CD4-positive, CD25-positive, alpha-beta regulatory T cell (primary cell): ENCODE results near the gene DGKQ. TPM values are rescaled to one million over a fixed set of nuclear protein-coding genes. Genes with fewer than 3 reads are reported as not detected.

Source experiments
- ATAC-seq, 2 donors: fragments of 150-1000 bp; cut with Tn5 transposase; one replicate each; pipeline ENCODE4 v1.10.0; 2021; ENCODE audit warnings: low read depth in 2 of 2, moderate number of reproducible peaks in 2 of 2, moderate library complexity in 1 of 2
- DNase-seq, 3 donors: peaks; one replicate each; pipeline versions ENCODE4 v3.0.0 to v3.0.0-alpha.2; 2012 to 2022; ENCODE audit warnings: mixed read lengths in 1 of 3
- H3K27ac ChIP-seq: one replicate; pipeline ENCODE4 v1.7.0; 2013; ENCODE audit warnings: mild to moderate bottlenecking, low read length; ENCODE audit not compliant: insufficient read depth, poor library complexity, severe bottlenecking
- H3K27me3 ChIP-seq: one replicate; pipeline ENCODE4 v1.7.0; 2013; ENCODE audit warnings: low read length; ENCODE audit not compliant: control insufficient read depth, insufficient read depth
- H3K36me3 ChIP-seq: one replicate; pipeline ENCODE4 v1.7.0; 2013; ENCODE audit warnings: mild to moderate bottlenecking, low read length, moderate library complexity; ENCODE audit not compliant: control insufficient read depth, insufficient read depth
- H3K4me1 ChIP-seq: 2 replicates; pipeline ENCODE4 v1.7.0; 2013; ENCODE audit warnings: mild to moderate bottlenecking, low read length; ENCODE audit not compliant: insufficient read depth, control insufficient read depth, poor library complexity, severe bottlenecking
- H3K4me3 ChIP-seq: one replicate; pipeline ENCODE4 v1.7.0; 2013; ENCODE audit warnings: low read depth, mild to moderate bottlenecking, low read length, moderate library complexity
- H3K9me3 ChIP-seq, 2 experiments: 1 replicate in 1 of 2; 2 replicates in 1 of 2; pipeline ENCODE4 v1.7.0; 2013; ENCODE audit warnings: low read length in 2 of 2, mild to moderate bottlenecking in 1 of 2, moderate library complexity in 1 of 2; ENCODE audit not compliant: control insufficient read depth in 2 of 2
- H3K27ac Mint-ChIP-seq, 3 donors: one replicate each; pipeline ENCODE4 v1.8.0; 2020 to 2022; ENCODE audit warnings: mild to moderate bottlenecking in 3 of 3, mixed read lengths in 3 of 3, moderate library complexity in 2 of 3
- H3K27me3 Mint-ChIP-seq: one replicate; pipeline ENCODE4 v1.8.0; 2022; ENCODE audit warnings: mild to moderate bottlenecking, mixed read lengths
- H3K36me3 Mint-ChIP-seq: one replicate; pipeline ENCODE4 v1.8.0; 2020; ENCODE audit warnings: mixed read lengths
- H3K4me1 Mint-ChIP-seq, 4 donors: one replicate each; pipeline ENCODE4 v1.8.0; 2020 to 2022; ENCODE audit warnings: mixed read lengths in 4 of 4, mild to moderate bottlenecking in 1 of 4
- H3K4me3 Mint-ChIP-seq, 4 donors: one replicate each; pipeline ENCODE4 v1.8.0; 2020 to 2022; ENCODE audit warnings: mild to moderate bottlenecking in 4 of 4, mixed read lengths in 4 of 4, moderate library complexity in 3 of 4
- H3K9me3 Mint-ChIP-seq, 7 donors: one replicate each; pipeline ENCODE4 v1.8.0; 2020 to 2022; ENCODE audit warnings: mixed read lengths in 7 of 7, mild to moderate bottlenecking in 3 of 7, moderate library complexity in 2 of 7
- polyA plus RNA-seq, 4 donors: library from polyadenylated mRNA; unstranded; fragments of 300-500 nt; fragmentation: Illumina TruSeq; gene quantifications; one replicate each; pipeline ENCODE4 v1.2.3, GENCODE V29; 2021
- total RNA-seq: library from RNA; stranded (reverse); gene quantifications from one replicate; pipeline ENCODE4 v1.2.3, GENCODE V29; 2022

The DGKQ gene
- total and polyA plus RNA-seq, 5 donors from 2014 or later: 2.4 to 22.5 (median 3.6) TPM

- no peak for ATAC-seq
- no peak overlapping the region for H3K27ac ChIP-seq
- H3K4me3 ChIP-seq: no peak overlapping the region
- peaks cover 0 to 3% (median 0%) of the 10 kb centered on the region in 7 donors for H3K9me3 Mint-ChIP-seq
- H3K36me3 Mint-ChIP-seq: peaks cover 9% of the 10 kb centered on the region
- H3K27me3 Mint-ChIP-seq: no peaks in the 10 kb centered on the region
- H3K4me1 Mint-ChIP-seq: peaks cover 6 to 17% (median 7%) of the 10 kb centered on the region in 4 donors
- no peaks in the 10 kb centered on the region for H3K9me3 ChIP-seq
- H3K36me3 ChIP-seq: peaks cover 41% of the 10 kb centered on the region
- no peak overlapping the region for H3K4me3 Mint-ChIP-seq
- H3K27ac Mint-ChIP-seq: no peak overlapping the region
- H3K27me3 ChIP-seq: no peaks in the 10 kb centered on the region
- DNase-seq: no peak
- H3K4me1 ChIP-seq: peaks cover 6% of the 10 kb centered on the region
Measured at GRCh38 chr4:910366-911091, 62.8 kb downstream of the DGKQ start.

- H3K4me1 ChIP-seq: no peaks in the 10 kb centered on the region
- no peak overlapping the region for H3K4me3 ChIP-seq
- Mint-ChIP-seq H3K36me3 (peaks cover 13% of the 10 kb centered on the region), H3K27me3 (no peaks in the 10 kb centered on the region), H3K4me1 (peaks cover 0 to 10% (median under 1%) of the 10 kb centered on the region in 4 donors), H3K9me3 (peaks cover 0 to 3% (median 0%) of the 10 kb centered on the region in 7 donors), H3K27ac (no peak overlapping the region), H3K4me3 (no peak overlapping the region)
- H3K27ac ChIP-seq: no peak overlapping the region
- DNase-seq (no peak), ATAC-seq (no peak)
- H3K9me3 ChIP-seq: no peaks in the 10 kb centered on the region
- peaks cover 42% of the 10 kb centered on the region for H3K36me3 ChIP-seq
- no peaks in the 10 kb centered on the region for H3K27me3 ChIP-seq
Measured at GRCh38 chr4:909821-910220, 63.5 kb downstream of the DGKQ start.

- peaks cover 0 to 7% (median 0%) of the 10 kb centered on the region in 4 donors for H3K4me1 Mint-ChIP-seq
- DNase-seq: no peak
- peaks cover 46% of the 10 kb centered on the region for H3K36me3 ChIP-seq
Measured at GRCh38 chr4:909131-909571, 64.2 kb downstream of the DGKQ start.

More at GRCh38 chr4:909131-909571, 64.2 kb downstream of the DGKQ start:
- H3K9me3 ChIP-seq: no peaks in the 10 kb centered on the region
- no peaks in the 10 kb centered on the region for H3K27me3 Mint-ChIP-seq
- no peaks in the 10 kb centered on the region for H3K4me1 ChIP-seq
- H3K36me3 Mint-ChIP-seq: peaks cover 15% of the 10 kb centered on the region
- H3K27ac Mint-ChIP-seq: no peak overlapping the region
- no peaks in the 10 kb centered on the region for H3K27me3 ChIP-seq
- H3K9me3 Mint-ChIP-seq: peaks cover 0 to 3% (median 0%) of the 10 kb centered on the region in 7 donors
- no peak overlapping the region for H3K27ac ChIP-seq
- no peak overlapping the region for H3K4me3 Mint-ChIP-seq
- no peak overlapping the region for H3K4me3 ChIP-seq
- no peak for ATAC-seq

Other genes with a start within 250 kb of the DGKQ start
- 0.62 TPM for gene CPLX1, start 147.4 kb downstream of the DGKQ start, total RNA-seq
- gene CPLX1, start 147.4 kb downstream of the DGKQ start, polyA plus RNA-seq: under 1 TPM in 1 of 4 donors, not detected in 3; 0.16 TPM
- gene GAK, start 41.3 kb downstream of the DGKQ start, total RNA-seq: 254 TPM
- 10 to 100 TPM; 37.5 to 50.7 (median 39.1) TPM for gene GAK, start 41.3 kb downstream of the DGKQ start, polyA plus RNA-seq
- gene TMEM175, start 41.1 kb downstream of the DGKQ start, total RNA-seq: 46.0 TPM
- 10 to 100 TPM; 12.1 to 17.5 (median 14.1) TPM for gene TMEM175, start 41.1 kb downstream of the DGKQ start, polyA plus RNA-seq
- 55.5 TPM for gene IDUA, start 13.5 kb upstream of the DGKQ start, total RNA-seq
- gene IDUA, start 13.5 kb upstream of the DGKQ start, polyA plus RNA-seq: 10 to 100 TPM in 1 of 4 donors, 1 to 10 TPM in 3; 7.5 to 13.1 (median 8.5) TPM
- 0.37 TPM for gene SLC26A1, start 19.8 kb upstream of the DGKQ start, total RNA-seq
- gene SLC26A1, start 19.8 kb upstream of the DGKQ start, polyA plus RNA-seq: 1 to 10 TPM in 2 of 4 donors, under 1 TPM in 2; 0.42 to 1.7 (median 1.0) TPM
- gene FGFRL1, start 38.1 kb upstream of the DGKQ start, total RNA-seq: 14.3 TPM
- gene FGFRL1, start 38.1 kb upstream of the DGKQ start, polyA plus RNA-seq: 1 to 10 TPM in 1 of 4 donors, under 1 TPM in 3; 0.27 to 1.6 (median 0.33) TPM
- 3.2 TPM for gene RNF212, start 140.0 kb upstream of the DGKQ start, total RNA-seq
- gene RNF212, start 140.0 kb upstream of the DGKQ start, polyA plus RNA-seq: 1 to 10 TPM; 2.8 to 5.4 (median 3.2) TPM
- 23.9 TPM for gene SPON2, start 199.0 kb upstream of the DGKQ start, total RNA-seq
- 1 to 10 TPM; 3.4 to 8.1 (median 6.2) TPM for gene SPON2, start 199.0 kb upstream of the DGKQ start, polyA plus RNA-seq